DND-41 (cell line): ENCODE measurements around the gene UHRF2.

Experiments
- ATAC-seq: fragments of 200-7000 bp; cut with Tn5 transposase; 3 replicates; pipeline ENCODE4 v1.9.1; 2021; ENCODE audit warnings: low read depth; ENCODE audit not compliant: insufficient read depth
- DNase-seq: peaks from one replicate; pipeline ENCODE4 v3.0.0-alpha.2; 2020
- H2AFZ ChIP-seq: 2 replicates; pipeline ENCODE4 v1.6.0; 2012; ENCODE audit warnings: low read depth, low read length
- H3K27ac ChIP-seq: 2 replicates; pipeline ENCODE4 v1.5.1; 2012; ENCODE audit warnings: low read length, inconsistent platforms
- H3K27me3 ChIP-seq: fragments of 200-600 bp; sonication (generic); 2 replicates; pipeline ENCODE4 v1.6.0; 2012; ENCODE audit warnings: low read length, mild to moderate bottlenecking, inconsistent platforms; ENCODE audit not compliant: insufficient read depth, poor library complexity
- H3K36me3 ChIP-seq: 2 replicates; pipeline ENCODE4 v1.5.1; 2012; ENCODE audit warnings: low read length, inconsistent platforms; ENCODE audit not compliant: insufficient read depth
- H3K4me1 ChIP-seq: 2 replicates; pipeline ENCODE4 v1.5.1; 2012; ENCODE audit warnings: mild to moderate bottlenecking, low read length; ENCODE audit not compliant: insufficient read depth
- H3K4me2 ChIP-seq: 2 replicates; pipeline ENCODE4 v1.6.0; 2012; ENCODE audit warnings: mild to moderate bottlenecking, moderate library complexity, low read length, inconsistent platforms; ENCODE audit not compliant: insufficient read depth
- H3K4me3 ChIP-seq, 2 experiments: fragments of 200-600 bp in 1 of 2; shearing (Covaris generic) in 1 of 2; 2 replicates each; pipeline ENCODE4 v1.5.1; 2012 to 2016; ENCODE audit warnings: inconsistent platforms in 2 of 2, low read length in 2 of 2, mild to moderate bottlenecking in 2 of 2, low read depth in 1 of 2, moderate library complexity in 1 of 2
- H3K79me2 ChIP-seq: 2 replicates; pipeline ENCODE4 v1.6.0; 2012; ENCODE audit warnings: low read length, inconsistent platforms; ENCODE audit not compliant: insufficient read depth
- H3K9ac ChIP-seq: 2 replicates; pipeline ENCODE4 v1.6.0; 2012; ENCODE audit warnings: low read depth, mild to moderate bottlenecking, inconsistent platforms, low read length, moderate library complexity
- H3K9me3 ChIP-seq: 2 replicates; pipeline ENCODE4 v1.5.1; 2012; ENCODE audit warnings: low read length, moderate library complexity, mild to moderate bottlenecking, inconsistent platforms; ENCODE audit not compliant: insufficient read depth, severe bottlenecking
- H4K20me1 ChIP-seq: 2 replicates; pipeline ENCODE4 v1.6.0; 2012; ENCODE audit warnings: low read length; ENCODE audit not compliant: insufficient read depth
- EZH2 ChIP-seq: IDR thresholded peaks from 3 replicates; pipeline ENCODE4 v1.6.1; 2012; ENCODE audit warnings: borderline replicate concordance, low read depth, mild to moderate bottlenecking, moderate library complexity, low read length, inconsistent platforms; ENCODE audit not compliant: severe bottlenecking
- TF ChIP-seq, protein P1 (sequence below): IDR thresholded peaks from 2 replicates; pipeline ENCODE4 v1.5.1; 2012; ENCODE audit warnings: borderline replicate concordance, low read length, moderate library complexity, mild to moderate bottlenecking; ENCODE audit not compliant: poor library complexity, severe bottlenecking; ENCODE audit errors: extremely low read depth

Gene UHRF2

DNA sequence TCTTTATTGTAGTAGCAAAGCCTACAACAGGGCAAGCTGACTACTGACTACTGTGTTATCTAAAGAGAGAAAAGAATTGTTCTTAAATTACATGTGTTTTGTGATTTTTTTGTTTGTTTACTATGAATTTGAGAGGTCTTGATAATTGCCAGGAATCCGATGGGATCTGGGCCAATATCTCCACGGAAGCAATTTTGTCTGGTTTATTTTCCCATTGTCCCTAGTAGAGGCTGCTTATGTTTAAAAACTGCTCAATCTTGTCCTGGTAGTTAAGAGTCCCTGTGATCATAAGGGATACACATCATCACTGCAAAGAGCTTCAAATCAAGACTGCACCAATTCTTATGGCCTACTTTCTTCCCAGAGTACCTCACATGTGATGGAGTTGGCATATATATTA lies 138.1 kb downstream of the UHRF2 start:
- TF ChIP-seq, protein P1, sequence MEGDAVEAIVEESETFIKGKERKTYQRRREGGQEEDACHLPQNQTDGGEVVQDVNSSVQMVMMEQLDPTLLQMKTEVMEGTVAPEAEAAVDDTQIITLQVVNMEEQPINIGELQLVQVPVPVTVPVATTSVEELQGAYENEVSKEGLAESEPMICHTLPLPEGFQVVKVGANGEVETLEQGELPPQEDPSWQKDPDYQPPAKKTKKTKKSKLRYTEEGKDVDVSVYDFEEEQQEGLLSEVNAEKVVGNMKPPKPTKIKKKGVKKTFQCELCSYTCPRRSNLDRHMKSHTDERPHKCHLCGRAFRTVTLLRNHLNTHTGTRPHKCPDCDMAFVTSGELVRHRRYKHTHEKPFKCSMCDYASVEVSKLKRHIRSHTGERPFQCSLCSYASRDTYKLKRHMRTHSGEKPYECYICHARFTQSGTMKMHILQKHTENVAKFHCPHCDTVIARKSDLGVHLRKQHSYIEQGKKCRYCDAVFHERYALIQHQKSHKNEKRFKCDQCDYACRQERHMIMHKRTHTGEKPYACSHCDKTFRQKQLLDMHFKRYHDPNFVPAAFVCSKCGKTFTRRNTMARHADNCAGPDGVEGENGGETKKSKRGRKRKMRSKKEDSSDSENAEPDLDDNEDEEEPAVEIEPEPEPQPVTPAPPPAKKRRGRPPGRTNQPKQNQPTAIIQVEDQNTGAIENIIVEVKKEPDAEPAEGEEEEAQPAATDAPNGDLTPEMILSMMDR = no peak
- TF ChIP-seq EZH2 = no peak
- Histone ChIP-seq H3K27ac (no peak overlapping the region), H3K79me2 (no peaks in the 10 kb centered on the region), H3K9me3 (no peaks in the 10 kb centered on the region), H3K27me3 (no peaks in the 10 kb centered on the region), H3K4me1 (no peaks in the 10 kb centered on the region), H3K36me3 (no peaks in the 10 kb centered on the region), H4K20me1 (no peaks in the 10 kb centered on the region), H3K4me2 (no peak overlapping the region), H3K9ac (no peak overlapping the region), H2AFZ (no peak overlapping the region), H3K4me3 (no peak overlapping the region)
- ATAC-seq = no peak
- no peak for DNase-seq

DNA sequence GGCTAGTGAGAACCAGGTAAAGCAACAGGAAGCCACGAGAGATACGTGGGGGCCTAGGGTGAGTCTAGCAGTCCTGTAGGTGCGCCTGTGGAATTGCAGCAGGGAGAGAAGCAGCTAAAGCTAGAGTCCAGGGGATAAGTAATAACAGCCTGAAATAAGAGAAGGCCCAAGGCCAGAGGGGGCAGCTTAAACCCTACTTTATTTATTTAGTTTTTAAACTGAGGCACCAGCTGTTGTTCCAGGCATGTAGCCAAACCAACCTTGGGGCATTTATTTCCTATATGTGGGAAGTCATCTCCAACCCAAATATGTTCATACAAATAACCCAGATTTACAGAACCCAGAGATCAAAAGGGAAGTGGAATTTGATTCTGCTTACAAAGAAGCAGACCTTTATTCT lies 139.0 kb downstream of the UHRF2 start:
- no peak for ATAC-seq
- no peak for TF ChIP-seq EZH2
- TF ChIP-seq, protein P1 = no peak
- Histone ChIP-seq H3K79me2 (no peaks in the 10 kb centered on the region), H3K4me1 (no peaks in the 10 kb centered on the region), H3K27ac (no peak overlapping the region), H3K4me2 (no peak overlapping the region), H4K20me1 (no peaks in the 10 kb centered on the region), H3K27me3 (no peaks in the 10 kb centered on the region), H3K9me3 (no peaks in the 10 kb centered on the region), H3K9ac (no peak overlapping the region), H3K4me3 (no peak overlapping the region), H3K36me3 (no peaks in the 10 kb centered on the region), H2AFZ (no peak overlapping the region)
- no peak for DNase-seq

DNA sequence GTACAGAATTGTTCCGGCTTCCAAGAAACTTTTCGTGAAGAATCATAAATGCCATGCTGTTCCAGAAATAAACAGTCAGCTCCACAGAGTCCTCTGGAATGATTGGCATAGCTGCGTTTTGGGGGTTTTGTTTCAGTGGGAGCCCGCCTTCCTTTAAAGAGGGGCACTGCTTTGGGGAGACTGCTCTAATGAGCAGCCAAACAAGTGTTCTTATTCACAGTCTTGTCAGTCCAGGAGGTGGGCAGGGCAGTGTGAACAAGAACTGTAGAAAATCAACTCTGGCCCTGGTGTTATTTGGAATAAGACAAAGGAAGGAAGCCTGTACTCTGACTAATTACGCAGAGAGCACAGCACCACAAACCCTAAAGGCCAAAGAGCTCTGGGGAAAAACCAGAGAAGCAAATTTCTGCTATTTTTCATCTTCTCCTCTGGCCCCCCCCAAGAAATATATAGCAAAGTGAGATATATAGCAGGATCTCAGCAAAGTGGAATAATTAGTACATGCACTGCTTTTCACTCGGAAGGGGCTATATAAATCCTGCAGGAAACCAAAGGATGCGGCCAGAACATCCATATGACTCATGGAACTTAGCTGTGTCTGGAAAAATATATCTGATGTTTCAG lies 139.6 kb downstream of the UHRF2 start:
- H3K79me2 ChIP-seq = no peaks in the 10 kb centered on the region
- no peak for ATAC-seq

More for the DNA sequence above, 139.6 kb downstream of the UHRF2 start:
- Histone ChIP-seq H3K9me3 (no peaks in the 10 kb centered on the region), H3K9ac (no peak overlapping the region), H3K27me3 (no peaks in the 10 kb centered on the region), H3K27ac (no peak overlapping the region), H3K4me3 (no peak overlapping the region), H2AFZ (no peak overlapping the region), H3K4me1 (no peaks in the 10 kb centered on the region), H3K4me2 (no peak overlapping the region), H4K20me1 (no peaks in the 10 kb centered on the region), H3K36me3 (no peaks in the 10 kb centered on the region)
- no peak for DNase-seq
- TF ChIP-seq EZH2 = no peak
- TF ChIP-seq, protein P1 = no peak
